ENCODE data around the gene MUC5AC.
"Not testable (repeated sequence)": the region's sequence is repeated elsewhere in the genome, so short reads cannot be mapped to it uniquely, and the experiment has no call there.

Gene MUC5AC

DNA sequence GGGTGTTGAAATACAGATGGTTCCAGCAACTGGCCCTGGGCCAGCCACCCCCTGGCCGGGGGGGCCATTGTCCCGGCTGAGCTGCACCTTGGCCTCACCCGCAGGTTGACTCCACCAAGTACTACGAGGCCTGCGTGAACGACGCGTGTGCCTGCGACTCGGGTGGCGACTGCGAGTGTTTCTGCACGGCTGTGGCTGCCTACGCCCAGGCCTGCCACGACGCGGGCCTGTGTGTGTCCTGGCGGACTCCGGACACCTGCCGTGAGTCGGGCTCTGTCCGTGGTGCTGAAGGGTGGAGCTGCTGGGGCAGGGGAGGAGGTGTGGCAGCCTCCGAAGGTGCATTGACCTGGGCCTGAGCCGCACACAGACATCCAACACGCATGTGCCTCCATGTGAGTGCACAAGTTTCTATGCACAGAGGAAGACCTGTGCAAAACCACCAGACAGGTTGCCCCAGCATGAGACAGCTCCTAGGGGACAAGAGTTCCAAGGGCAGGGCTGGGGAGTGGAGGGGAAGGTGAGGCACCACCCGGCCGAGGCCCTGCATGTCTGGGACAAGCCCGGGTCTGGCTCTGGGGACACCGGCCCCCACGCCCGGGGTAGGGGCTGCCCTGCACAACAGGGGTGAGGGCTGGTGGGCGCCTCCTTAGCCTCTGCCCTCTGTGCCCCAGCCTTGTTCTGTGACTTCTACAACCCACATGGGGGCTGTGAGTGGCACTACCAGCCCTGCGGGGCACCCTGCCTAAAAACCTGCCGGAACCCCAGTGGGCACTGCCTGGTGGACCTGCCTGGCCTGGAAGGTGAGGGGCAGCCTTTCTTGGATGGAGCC is 81.2 kb downstream of the MUC5AC start:
- in situ Hi-C loops (cut with HindIII; ENCODE audit: low pct_ligation_motif_present, low pct_unique_long_range_greater_than_20kb, low sequenced_read_pairs), result no loop called here

DNA sequence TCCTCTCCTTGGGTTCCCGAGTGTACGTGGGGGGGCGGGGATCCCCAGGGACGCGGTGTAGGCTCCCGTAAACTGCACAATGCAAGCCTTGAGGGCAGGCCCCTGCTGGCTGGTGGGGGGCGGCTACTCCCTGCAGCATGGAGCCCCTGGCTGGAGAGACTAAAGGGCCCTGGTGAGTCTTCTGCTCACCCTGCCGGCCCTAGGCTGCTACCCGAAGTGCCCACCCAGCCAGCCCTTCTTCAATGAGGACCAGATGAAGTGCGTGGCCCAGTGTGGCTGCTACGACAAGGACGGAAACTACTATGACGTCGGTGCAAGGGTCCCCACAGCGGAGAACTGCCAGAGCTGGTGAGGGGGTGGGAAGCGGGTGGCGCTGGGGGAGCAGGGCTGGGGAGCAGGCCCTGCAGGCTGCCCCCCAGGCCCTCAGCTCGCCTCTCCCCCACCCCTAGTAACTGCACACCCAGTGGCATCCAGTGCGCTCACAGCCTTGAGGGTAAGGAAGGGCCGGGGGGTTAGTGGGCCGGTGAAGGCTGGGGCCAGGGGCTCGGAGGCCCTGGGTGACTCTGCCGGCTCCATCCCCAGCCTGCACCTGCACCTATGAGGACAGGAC is 81.9 kb downstream of the MUC5AC start:
- in situ Hi-C loops (cut with HindIII; ENCODE audit: low pct_ligation_motif_present, low pct_unique_long_range_greater_than_20kb, low sequenced_read_pairs), result no loop called here
- no peak for DNase-seq

More for the DNA sequence above, 81.2 kb downstream of the MUC5AC start:
- DNase-seq, result no peak

DNA sequence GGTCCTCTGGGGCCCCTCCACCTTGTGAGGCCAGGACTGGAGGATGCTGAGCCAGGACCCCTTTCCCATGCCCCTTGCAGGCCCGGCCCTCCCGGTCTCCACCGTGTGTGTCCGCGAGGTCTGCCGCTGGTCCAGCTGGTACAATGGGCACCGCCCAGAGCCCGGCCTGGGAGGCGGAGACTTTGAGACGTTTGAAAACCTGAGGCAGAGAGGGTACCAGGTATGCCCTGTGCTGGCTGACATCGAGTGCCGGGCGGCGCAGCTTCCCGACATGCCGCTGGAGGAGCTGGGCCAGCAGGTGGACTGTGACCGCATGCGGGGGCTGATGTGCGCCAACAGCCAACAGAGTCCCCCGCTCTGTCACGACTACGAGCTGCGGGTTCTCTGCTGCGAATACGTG is 83.0 kb downstream of the MUC5AC start:
- in situ Hi-C loops (cut with HindIII; ENCODE audit: low pct_ligation_motif_present, low pct_unique_long_range_greater_than_20kb, low sequenced_read_pairs), result no loop called here
- DNase-seq, result no peak

DNA sequence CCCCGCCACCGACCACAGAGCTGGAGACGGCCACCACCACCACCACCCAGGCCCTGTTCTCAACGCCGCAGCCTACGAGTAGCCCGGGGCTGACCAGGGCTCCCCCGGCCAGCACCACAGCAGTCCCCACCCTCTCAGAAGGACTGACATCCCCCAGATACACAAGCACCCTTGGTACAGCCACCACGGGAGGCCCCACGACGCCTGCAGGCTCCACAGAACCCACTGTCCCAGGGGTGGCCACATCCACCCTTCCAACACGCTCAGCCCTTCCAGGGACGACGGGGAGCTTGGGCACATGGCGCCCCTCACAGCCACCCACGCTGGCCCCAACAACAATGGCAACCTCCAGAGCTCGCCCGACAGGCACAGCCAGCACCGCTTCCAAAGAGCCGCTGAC is 84.0 kb downstream of the MUC5AC start:
- in situ Hi-C loops (cut with HindIII; ENCODE audit: low pct_ligation_motif_present, low pct_unique_long_range_greater_than_20kb, low sequenced_read_pairs), result no loop called here
- DNase-seq, result no peak

DNA sequence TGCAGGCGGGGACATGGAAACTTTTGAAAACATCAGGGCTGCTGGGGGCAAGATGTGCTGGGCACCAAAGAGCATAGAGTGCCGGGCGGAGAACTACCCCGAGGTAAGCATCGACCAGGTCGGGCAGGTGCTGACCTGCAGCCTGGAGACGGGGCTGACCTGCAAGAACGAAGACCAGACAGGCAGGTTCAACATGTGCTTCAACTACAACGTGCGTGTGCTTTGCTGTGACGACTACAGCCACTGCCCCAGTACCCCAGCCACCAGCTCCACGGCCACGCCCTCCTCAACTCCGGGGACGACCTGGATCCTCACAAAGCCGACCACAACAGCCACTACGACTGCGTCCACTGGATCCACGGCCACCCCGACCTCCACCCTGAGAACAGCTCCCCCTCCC is 84.5 kb downstream of the MUC5AC start:
- no peak for DNase-seq
- in situ Hi-C loops (cut with HindIII; ENCODE audit: low pct_ligation_motif_present, low pct_unique_long_range_greater_than_20kb, low sequenced_read_pairs), result no loop called here

DNA sequence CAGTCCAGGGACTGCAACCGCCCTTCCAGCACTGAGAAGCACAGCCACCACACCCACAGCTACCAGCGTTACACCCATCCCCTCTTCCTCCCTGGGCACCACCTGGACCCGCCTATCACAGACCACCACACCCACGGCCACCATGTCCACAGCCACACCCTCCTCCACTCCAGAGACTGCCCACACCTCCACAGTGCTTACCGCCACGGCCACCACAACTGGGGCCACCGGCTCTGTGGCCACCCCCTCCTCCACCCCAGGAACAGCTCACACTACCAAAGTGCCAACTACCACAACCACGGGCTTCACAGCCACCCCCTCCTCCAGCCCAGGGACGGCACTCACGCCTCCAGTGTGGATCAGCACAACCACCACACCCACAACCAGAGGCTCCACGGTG is 85.0 kb downstream of the MUC5AC start:
- in situ Hi-C loops (cut with HindIII; ENCODE audit: low pct_ligation_motif_present, low pct_unique_long_range_greater_than_20kb, low sequenced_read_pairs); DNase-seq: not testable (repeated sequence)

DNA sequence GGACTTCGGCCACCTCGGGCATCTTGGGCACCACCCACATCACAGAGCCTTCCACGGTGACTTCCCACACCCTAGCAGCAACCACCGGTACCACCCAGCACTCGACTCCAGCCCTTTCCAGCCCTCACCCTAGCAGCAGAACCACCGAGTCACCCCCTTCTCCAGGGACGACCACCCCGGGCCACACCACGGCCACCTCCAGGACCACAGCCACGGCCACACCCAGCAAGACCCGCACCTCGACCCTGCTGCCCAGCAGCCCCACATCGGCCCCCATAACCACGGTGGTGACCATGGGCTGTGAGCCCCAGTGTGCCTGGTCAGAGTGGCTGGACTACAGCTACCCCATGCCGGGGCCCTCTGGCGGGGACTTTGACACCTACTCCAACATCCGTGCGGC is 85.8 kb downstream of the MUC5AC start:
- DNase-seq; in situ Hi-C loops (cut with HindIII; ENCODE audit: low pct_ligation_motif_present, low pct_unique_long_range_greater_than_20kb, low sequenced_read_pairs): not testable (repeated sequence)

DNA sequence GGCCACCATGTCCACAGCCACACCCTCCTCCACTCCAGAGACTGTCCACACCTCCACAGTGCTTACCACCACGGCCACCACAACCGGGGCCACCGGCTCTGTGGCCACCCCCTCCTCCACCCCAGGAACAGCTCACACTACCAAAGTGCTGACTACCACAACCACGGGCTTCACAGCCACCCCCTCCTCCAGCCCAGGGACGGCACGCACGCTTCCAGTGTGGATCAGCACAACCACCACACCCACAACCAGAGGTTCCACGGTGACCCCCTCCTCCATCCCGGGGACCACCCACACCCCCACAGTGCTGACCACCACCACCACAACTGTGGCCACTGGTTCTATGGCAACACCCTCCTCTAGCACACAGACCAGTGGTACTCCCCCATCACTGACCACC is 86.8 kb downstream of the MUC5AC start:
- in situ Hi-C loops (cut with HindIII; ENCODE audit: low pct_ligation_motif_present, low pct_unique_long_range_greater_than_20kb, low sequenced_read_pairs), result not testable (repeated sequence)

DNA sequence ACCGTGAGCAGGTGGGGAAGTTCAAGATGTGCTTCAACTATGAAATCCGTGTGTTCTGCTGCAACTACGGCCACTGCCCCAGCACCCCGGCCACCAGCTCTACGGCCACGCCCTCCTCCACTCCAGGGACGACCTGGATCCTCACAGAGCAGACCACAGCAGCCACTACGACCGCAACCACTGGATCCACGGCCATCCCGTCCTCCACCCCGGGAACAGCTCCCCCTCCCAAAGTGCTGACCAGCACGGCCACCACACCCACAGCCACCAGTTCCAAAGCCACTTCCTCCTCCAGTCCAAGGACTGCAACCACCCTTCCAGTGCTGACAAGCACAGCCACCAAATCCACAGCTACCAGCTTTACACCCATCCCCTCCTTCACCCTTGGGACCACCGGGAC is 88.0 kb downstream of the MUC5AC start:
- in situ Hi-C loops (cut with HindIII; ENCODE audit: low pct_ligation_motif_present, low pct_unique_long_range_greater_than_20kb, low sequenced_read_pairs); DNase-seq: not testable (repeated sequence)

More for the DNA sequence above, 86.8 kb downstream of the MUC5AC start:
- DNase-seq, result not testable (repeated sequence)

DNA sequence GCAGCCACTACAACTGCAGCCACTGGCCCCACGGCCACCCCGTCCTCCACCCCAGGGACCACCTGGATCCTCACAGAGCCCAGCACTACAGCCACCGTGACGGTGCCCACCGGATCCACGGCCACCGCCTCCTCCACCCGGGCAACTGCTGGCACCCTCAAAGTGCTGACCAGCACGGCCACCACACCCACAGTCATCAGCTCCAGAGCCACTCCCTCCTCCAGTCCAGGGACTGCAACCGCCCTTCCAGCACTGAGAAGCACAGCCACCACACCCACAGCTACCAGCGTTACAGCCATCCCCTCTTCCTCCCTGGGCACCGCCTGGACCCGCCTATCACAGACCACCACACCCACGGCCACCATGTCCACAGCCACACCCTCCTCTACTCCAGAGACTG is 88.5 kb downstream of the MUC5AC start:
- in situ Hi-C loops (cut with HindIII; ENCODE audit: low pct_ligation_motif_present, low pct_unique_long_range_greater_than_20kb, low sequenced_read_pairs); DNase-seq: not testable (repeated sequence)

DNA sequence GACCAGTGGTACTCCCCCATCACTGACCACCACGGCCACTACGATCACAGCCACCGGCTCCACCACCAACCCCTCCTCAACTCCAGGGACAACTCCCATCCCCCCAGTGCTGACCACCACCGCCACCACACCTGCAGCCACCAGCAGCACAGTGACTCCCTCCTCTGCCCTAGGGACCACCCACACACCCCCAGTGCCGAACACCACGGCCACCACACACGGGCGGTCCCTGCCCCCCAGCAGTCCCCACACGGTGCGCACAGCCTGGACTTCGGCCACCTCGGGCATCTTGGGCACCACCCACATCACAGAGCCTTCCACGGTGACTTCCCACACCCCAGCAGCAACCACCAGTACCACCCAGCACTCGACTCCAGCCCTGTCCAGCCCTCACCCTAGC is 89.3 kb downstream of the MUC5AC start:
- DNase-seq; in situ Hi-C loops (cut with HindIII; ENCODE audit: low pct_ligation_motif_present, low pct_unique_long_range_greater_than_20kb, low sequenced_read_pairs): not testable (repeated sequence)

DNA sequence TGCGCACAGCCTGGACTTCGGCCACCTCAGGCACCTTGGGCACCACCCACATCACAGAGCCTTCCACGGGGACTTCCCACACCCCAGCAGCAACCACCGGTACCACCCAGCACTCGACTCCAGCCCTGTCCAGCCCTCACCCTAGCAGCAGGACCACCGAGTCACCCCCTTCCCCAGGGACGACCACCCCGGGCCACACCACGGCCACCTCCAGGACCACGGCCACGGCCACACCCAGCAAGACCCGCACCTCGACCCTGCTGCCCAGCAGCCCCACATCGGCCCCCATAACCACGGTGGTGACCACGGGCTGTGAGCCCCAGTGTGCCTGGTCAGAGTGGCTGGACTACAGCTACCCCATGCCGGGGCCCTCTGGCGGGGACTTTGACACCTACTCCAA is 91.2 kb downstream of the MUC5AC start:
- in situ Hi-C loops (cut with HindIII; ENCODE audit: low pct_ligation_motif_present, low pct_unique_long_range_greater_than_20kb, low sequenced_read_pairs); DNase-seq: not testable (repeated sequence)

DNA sequence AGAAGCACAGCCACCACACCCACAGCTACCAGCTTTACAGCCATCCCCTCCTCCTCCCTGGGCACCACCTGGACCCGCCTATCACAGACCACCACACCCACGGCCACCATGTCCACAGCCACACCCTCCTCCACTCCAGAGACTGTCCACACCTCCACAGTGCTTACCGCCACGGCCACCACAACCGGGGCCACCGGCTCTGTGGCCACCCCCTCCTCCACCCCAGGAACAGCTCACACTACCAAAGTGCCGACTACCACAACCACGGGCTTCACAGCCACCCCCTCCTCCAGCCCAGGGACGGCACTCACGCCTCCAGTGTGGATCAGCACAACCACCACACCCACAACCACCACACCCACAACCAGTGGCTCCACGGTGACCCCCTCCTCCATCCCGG is 92.7 kb downstream of the MUC5AC start:
- DNase-seq; in situ Hi-C loops (cut with HindIII; ENCODE audit: low pct_ligation_motif_present, low pct_unique_long_range_greater_than_20kb, low sequenced_read_pairs): not testable (repeated sequence)
